HG02870 (cell line): Measurements from ENCODE around the gene DNAJB4.
A peak's percentile ranks its signal among the peaks of the same experiment; 100 is the strongest.

Experiments used
- ATAC-seq: cut with Tn5 transposase; IDR thresholded peaks from one replicate; pipeline ENCODE4 v1.9.1; 2021; ENCODE audit warnings: mild to moderate bottlenecking, moderate library complexity; ENCODE audit not compliant: unreplicated experiment

Gene DNAJB4

GRCh38 chr1:78035121-78035520, 30.4 kb downstream of the DNAJB4 start:
- ATAC-seq, result no peak

- no peak for ATAC-seq
These were observed 31.7 kb downstream of the DNAJB4 start for GRCh38 chr1:78036450-78036849.

- no peak for ATAC-seq
These were observed 33.3 kb downstream of the DNAJB4 start for GRCh38 chr1:78038071-78038470.

GRCh38 chr1:78038491-78038939, 33.8 kb downstream of the DNAJB4 start:
- ATAC-seq, result no peak

- ATAC-seq, result peak; percentile 39
These were observed 35.8 kb downstream of the DNAJB4 start for GRCh38 chr1:78040484-78041089.

GRCh38 chr1:78043436-78043835, 38.7 kb downstream of the DNAJB4 start:
- ATAC-seq, result no peak

- ATAC-seq, result no peak
These were observed 40.2 kb downstream of the DNAJB4 start for GRCh38 chr1:78044796-78045562.

GRCh38 chr1:78045563-78045925, 40.8 kb downstream of the DNAJB4 start:
- peak; percentile 5 for ATAC-seq

GRCh38 chr1:78045926-78046778, 41.4 kb downstream of the DNAJB4 start, which contains the start of gene GIPC2:
Gene GIPC2, plus strand, starts transcription at chr1:78045966. Its CDS starts 129 bp downstream, at chr1:78046095.
- peak; percentile 30 for ATAC-seq

- no peak for ATAC-seq
These were observed 42.4 kb downstream of the DNAJB4 start for GRCh38 chr1:78047106-78047505.

- no peak for ATAC-seq
These were observed 42.9 kb downstream of the DNAJB4 start for GRCh38 chr1:78047631-78048030.

- no peak for ATAC-seq
These were observed 43.7 kb downstream of the DNAJB4 start for GRCh38 chr1:78048446-78048845.

GRCh38 chr1:78049396-78049795, 44.7 kb downstream of the DNAJB4 start:
- ATAC-seq, result no peak

GRCh38 chr1:78051005-78051404, 46.3 kb downstream of the DNAJB4 start:
- no peak for ATAC-seq

- ATAC-seq, result no peak
These were observed 48.1 kb downstream of the DNAJB4 start for GRCh38 chr1:78052685-78053405.

- ATAC-seq, result no peak
These were observed 48.8 kb downstream of the DNAJB4 start for GRCh38 chr1:78053498-78053897.

- no peak for ATAC-seq
These were observed 49.8 kb downstream of the DNAJB4 start for GRCh38 chr1:78054559-78054958.

- no peak for ATAC-seq
These were observed 50.2 kb downstream of the DNAJB4 start for GRCh38 chr1:78054972-78055371.

GRCh38 chr1:78055565-78056132, 50.9 kb downstream of the DNAJB4 start:
- no peak for ATAC-seq

GRCh38 chr1:78058670-78059069, 53.9 kb downstream of the DNAJB4 start:
- ATAC-seq, result no peak
